ENCODE data around the gene HPS4.

Gene HPS4

GRCh38 chr22:26487996-26488395 lies 4.4 kb upstream of the HPS4 start:
- DNase-seq (ENCODE audit: low spot score) = no peak
- TF ChIP-seq CTCF (IDR thresholded peaks at IDR 0.05; ENCODE audit: extremely low read depth, insufficient read depth, missing control alignments) = no peak
- in situ Hi-C loops (cut with MboI; ENCODE audit: low pct_unique_long_range_greater_than_20kb, low sequenced_read_pairs, unreplicated experiment) = no loop called here

- in situ Hi-C loops (cut with MboI; ENCODE audit: low pct_unique_long_range_greater_than_20kb, low sequenced_read_pairs, unreplicated experiment) = no loop called here
- TF ChIP-seq CTCF (IDR thresholded peaks at IDR 0.05; ENCODE audit: extremely low read depth, insufficient read depth, missing control alignments) = no peak
- DNase-seq (ENCODE audit: low spot score) = no peak
These were observed 2.8 kb upstream of the HPS4 start for GRCh38 chr22:26486394-26486793.

- no peak for DNase-seq (ENCODE audit: low spot score)
- no peak for TF ChIP-seq CTCF (IDR thresholded peaks at IDR 0.05; ENCODE audit: extremely low read depth, insufficient read depth, missing control alignments)
- in situ Hi-C loops (cut with MboI; ENCODE audit: low pct_unique_long_range_greater_than_20kb, low sequenced_read_pairs, unreplicated experiment) = no loop called here
These were observed 2.3 kb upstream of the HPS4 start for GRCh38 chr22:26485806-26486390.

GRCh38 chr22:26485013-26485412 lies 1.4 kb upstream of the HPS4 start:
- in situ Hi-C loops (cut with MboI; ENCODE audit: low pct_unique_long_range_greater_than_20kb, low sequenced_read_pairs, unreplicated experiment) = no loop called here
- DNase-seq (ENCODE audit: low spot score) = no peak

GRCh38 chr22:26484360-26484706 lies 750 bp upstream of the HPS4 start:
- in situ Hi-C loops (cut with MboI; ENCODE audit: low pct_unique_long_range_greater_than_20kb, low sequenced_read_pairs, unreplicated experiment) = no loop called here
- no peak for TF ChIP-seq CTCF (IDR thresholded peaks at IDR 0.05; ENCODE audit: extremely low read depth, insufficient read depth, missing control alignments)
- peak; percentile 36 for DNase-seq (ENCODE audit: low spot score)

More at GRCh38 chr22:26485013-26485412, 1.4 kb upstream of the HPS4 start:
- TF ChIP-seq CTCF (IDR thresholded peaks at IDR 0.05; ENCODE audit: extremely low read depth, insufficient read depth, missing control alignments) = no peak

- no peak for TF ChIP-seq CTCF (IDR thresholded peaks at IDR 0.05; ENCODE audit: extremely low read depth, insufficient read depth, missing control alignments)
- DNase-seq (ENCODE audit: low spot score) = no peak
- in situ Hi-C loops (cut with MboI; ENCODE audit: low pct_unique_long_range_greater_than_20kb, low sequenced_read_pairs, unreplicated experiment) = no loop called here
These were observed 542 bp downstream of the HPS4 start for GRCh38 chr22:26483043-26483438.

GRCh38 chr22:26482161-26482560 lies 1.4 kb downstream of the HPS4 start:
- in situ Hi-C loops (cut with MboI; ENCODE audit: low pct_unique_long_range_greater_than_20kb, low sequenced_read_pairs, unreplicated experiment) = no loop called here

More at GRCh38 chr22:26482161-26482560, 1.4 kb downstream of the HPS4 start:
- no peak for DNase-seq (ENCODE audit: low spot score)
- no peak for TF ChIP-seq CTCF (IDR thresholded peaks at IDR 0.05; ENCODE audit: extremely low read depth, insufficient read depth, missing control alignments)

Measured in GM13977 (cell line).